ENCODE measurements around the gene C10orf71.

DNA sequence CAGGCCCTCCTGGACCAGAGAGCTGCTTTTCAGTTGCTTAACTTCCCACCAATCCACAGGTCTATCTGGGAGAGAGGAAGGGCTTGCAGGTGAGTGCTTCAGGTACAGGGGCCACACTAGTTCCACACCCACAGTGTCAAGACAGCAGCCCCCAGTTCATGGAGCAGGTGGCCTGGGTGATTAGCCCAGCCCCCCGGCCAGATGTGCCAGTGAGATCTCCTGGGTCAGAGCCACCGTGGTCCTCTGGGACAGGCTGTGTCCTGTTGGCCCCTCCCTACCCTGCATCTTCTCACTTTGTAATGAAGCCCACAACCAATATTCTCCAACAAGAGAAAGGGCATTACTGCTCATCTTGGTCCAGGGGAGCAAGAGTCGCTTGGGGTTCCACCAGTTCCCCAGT lies 66.3 kb downstream of the C10orf71 start:
- TF ChIP-seq, protein P1, sequence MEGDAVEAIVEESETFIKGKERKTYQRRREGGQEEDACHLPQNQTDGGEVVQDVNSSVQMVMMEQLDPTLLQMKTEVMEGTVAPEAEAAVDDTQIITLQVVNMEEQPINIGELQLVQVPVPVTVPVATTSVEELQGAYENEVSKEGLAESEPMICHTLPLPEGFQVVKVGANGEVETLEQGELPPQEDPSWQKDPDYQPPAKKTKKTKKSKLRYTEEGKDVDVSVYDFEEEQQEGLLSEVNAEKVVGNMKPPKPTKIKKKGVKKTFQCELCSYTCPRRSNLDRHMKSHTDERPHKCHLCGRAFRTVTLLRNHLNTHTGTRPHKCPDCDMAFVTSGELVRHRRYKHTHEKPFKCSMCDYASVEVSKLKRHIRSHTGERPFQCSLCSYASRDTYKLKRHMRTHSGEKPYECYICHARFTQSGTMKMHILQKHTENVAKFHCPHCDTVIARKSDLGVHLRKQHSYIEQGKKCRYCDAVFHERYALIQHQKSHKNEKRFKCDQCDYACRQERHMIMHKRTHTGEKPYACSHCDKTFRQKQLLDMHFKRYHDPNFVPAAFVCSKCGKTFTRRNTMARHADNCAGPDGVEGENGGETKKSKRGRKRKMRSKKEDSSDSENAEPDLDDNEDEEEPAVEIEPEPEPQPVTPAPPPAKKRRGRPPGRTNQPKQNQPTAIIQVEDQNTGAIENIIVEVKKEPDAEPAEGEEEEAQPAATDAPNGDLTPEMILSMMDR (IDR thresholded peaks at IDR 0.05; ENCODE audit: borderline replicate concordance, extremely low read depth, low read length, poor library complexity, severe bottlenecking) = no peak
- no peak for TF ChIP-seq EZH2 (IDR thresholded peaks at IDR 0.05; ENCODE audit: borderline replicate concordance, low read depth, low read length, severe bottlenecking)
